H1 (cell line): ENCODE data around the gene BCL2. TPM values are rescaled to one million over a fixed set of nuclear protein-coding genes. Genes with fewer than 3 reads are reported as not detected.

Source experiments
- CTCF ChIA-PET: fragments of 300-600 bp; sonication (Branson Sonifier 250); formaldehyde crosslinking; loops from one replicate; lab custom pipeline; 2021; ENCODE audit not compliant: partially characterized antibody; lab: Charles Lee
- POLR2A ChIA-PET: fragments of 300-600 bp; sonication (Branson Sonifier 250); formaldehyde crosslinking; loops from one replicate; lab custom pipeline; 2021; ENCODE audit warnings: inconsistent platforms; ENCODE audit not compliant: partially characterized antibody; lab: Charles Lee
- DNase-seq, 2 experiments: peaks; one replicate each; pipeline versions ENCODE4 v3.0.0 to v3.0.0-alpha.2; 2010 to 2022; ENCODE audit warnings: low spot score in 2 of 2, low read depth in 1 of 2, mixed read lengths in 1 of 2
- FAIRE-seq: peaks from 2 replicates; lab custom pipeline; 2011; peaks lifted over from hg19 to GRCh38; lab: Jason Lieb, UNC
- H2AFZ ChIP-seq: 2 replicates; pipeline ENCODE4 v1.8.1; 2012; ENCODE audit warnings: low read length, inconsistent platforms
- H2AK5ac ChIP-seq: 2 replicates; pipeline ENCODE4 v1.6.1; 2013; ENCODE audit warnings: low read depth, low read length
- H2BK120ac ChIP-seq: replicated peaks from 2 replicates; pipeline ENCODE3; 2013; ENCODE audit warnings: low read depth, low read length, inconsistent platforms
- H2BK12ac ChIP-seq: 2 replicates; pipeline ENCODE4 v1.6.1; 2013; ENCODE audit warnings: low read depth, low read length
- H2BK15ac ChIP-seq: 2 replicates; pipeline ENCODE4 v1.6.1; 2013; ENCODE audit warnings: low read length
- H2BK20ac ChIP-seq: 2 replicates; pipeline ENCODE4 v1.6.1; 2013; ENCODE audit warnings: low read length
- H2BK5ac ChIP-seq: 2 replicates; pipeline ENCODE4 v1.6.1; 2013; ENCODE audit warnings: low read depth, low read length
- H3K14ac ChIP-seq: 2 replicates; pipeline ENCODE4 v1.6.1; 2013; ENCODE audit warnings: inconsistent platforms; ENCODE audit not compliant: insufficient read length
- H3K18ac ChIP-seq: 2 replicates; pipeline ENCODE4 v1.6.1; 2013; ENCODE audit warnings: low read length; ENCODE audit errors: extremely low read depth
- H3K23ac ChIP-seq: 2 replicates; pipeline ENCODE4 v1.6.1; 2013; ENCODE audit warnings: inconsistent platforms; ENCODE audit not compliant: insufficient read length
- H3K23me2 ChIP-seq: 2 replicates; pipeline ENCODE4 v1.6.1; 2013; ENCODE audit warnings: low read depth, low read length
- H3K27ac ChIP-seq: 2 replicates; pipeline ENCODE4 v1.6.1; 2011; ENCODE audit warnings: low read depth, low read length, inconsistent platforms
- H3K27me3 ChIP-seq, 4 experiments: replicated peaks in 1 of 4; 1 replicate in 1 of 4; 2 replicates in 3 of 4; pipeline versions ENCODE4 v1.6.1 to v1.8.1; 2011 to 2013; ENCODE audit warnings: low read length in 3 of 4, mild to moderate bottlenecking in 3 of 4, inconsistent platforms in 2 of 4, mixed read lengths in 2 of 4, moderate library complexity in 1 of 4; ENCODE audit not compliant: control insufficient read depth in 3 of 4, insufficient read depth in 3 of 4; ENCODE audit errors: extremely low read depth in 1 of 4
- H3K36me3 ChIP-seq, 4 experiments: 2 replicates each; pipeline versions ENCODE4 v1.6.1 to v1.8.1; 2011 to 2013; ENCODE audit warnings: mild to moderate bottlenecking in 4 of 4, low read length in 3 of 4, moderate library complexity in 2 of 4, control low read depth in 1 of 4, inconsistent platforms in 1 of 4; ENCODE audit not compliant: insufficient read depth in 4 of 4, control insufficient read depth in 2 of 4
- H3K4ac ChIP-seq: replicated peaks from 2 replicates; pipeline ENCODE3; 2013; ENCODE audit warnings: low read length, low read depth, mixed read lengths, inconsistent platforms; ENCODE audit not compliant: insufficient read length
- H3K4me1 ChIP-seq, 4 experiments: replicated peaks in 1 of 4; 1 replicate in 1 of 4; 2 replicates in 3 of 4; pipeline versions ENCODE4 v1.6.1 to v1.8.1; 2011 to 2013; ENCODE audit warnings: low read length in 3 of 4, inconsistent platforms in 2 of 4, mixed read lengths in 1 of 4; ENCODE audit not compliant: insufficient read depth in 4 of 4, control insufficient read depth in 3 of 4
- H3K4me2 ChIP-seq, 2 experiments: 2 replicates each; pipeline versions ENCODE4 v1.6.1 to v1.8.1; 2011 to 2013; ENCODE audit warnings: low read depth in 2 of 2, low read length in 2 of 2, control low read depth in 1 of 2, inconsistent platforms in 1 of 2, mild to moderate bottlenecking in 1 of 2; ENCODE audit not compliant: insufficient read depth in 1 of 2
- H3K4me3 ChIP-seq, 4 experiments: fragments of 200-600, 300-600 bp in 1 of 4; sonication (generic), shearing (Covaris generic), sonication (Bioruptor Twin) in 1 of 4; 2 replicates each; pipeline versions ENCODE4 v1.5.1 to v1.8.1; 2011 to 2016; ENCODE audit warnings: low read length in 4 of 4, low read depth in 3 of 4, control low read depth in 2 of 4, inconsistent platforms in 2 of 4, mild to moderate bottlenecking in 2 of 4, mixed read lengths in 1 of 4, moderate library complexity in 1 of 4; ENCODE audit not compliant: insufficient read depth in 2 of 4; ENCODE audit errors: extremely low read depth in 1 of 4
- H3K56ac ChIP-seq: replicated peaks from 2 replicates; pipeline ENCODE3; 2013; ENCODE audit warnings: low read depth, mild to moderate bottlenecking, mixed read lengths, low read length, inconsistent platforms; ENCODE audit not compliant: insufficient read length
- H3K79me1 ChIP-seq: 2 replicates; pipeline ENCODE4 v1.6.1; 2013; ENCODE audit warnings: low read depth, low read length, control low read depth
- H3K79me2 ChIP-seq, 2 experiments: 2 replicates each; pipeline versions ENCODE4 v1.6.1 to v1.8.1; 2012 to 2013; ENCODE audit warnings: low read length in 2 of 2, mild to moderate bottlenecking in 2 of 2, inconsistent platforms in 1 of 2; ENCODE audit not compliant: insufficient read depth in 2 of 2, control insufficient read depth in 1 of 2
- H3K9ac ChIP-seq, 4 experiments: replicated peaks in 1 of 4; 1 replicate in 1 of 4; 2 replicates in 3 of 4; pipeline versions ENCODE4 v1.6.1 to v1.8.1; 2011 to 2013; ENCODE audit warnings: low read depth in 3 of 4, low read length in 3 of 4, control low read depth in 2 of 4, mild to moderate bottlenecking in 2 of 4, moderate library complexity in 2 of 4, inconsistent platforms in 1 of 4; ENCODE audit errors: extremely low read depth in 1 of 4
- H3K9me3 ChIP-seq, 2 experiments: 2 replicates each; pipeline versions ENCODE4 v1.6.1 to v1.8.1; 2012 to 2013; ENCODE audit warnings: mild to moderate bottlenecking in 2 of 2, moderate library complexity in 2 of 2, control low read depth in 1 of 2, inconsistent platforms in 1 of 2, low read depth in 1 of 2, low read length in 1 of 2, mixed read lengths in 1 of 2; ENCODE audit not compliant: insufficient read depth in 2 of 2
- H4K20me1 ChIP-seq, 2 experiments: replicated peaks in 1 of 2; 2 replicates each; pipeline versions ENCODE3 to v1.8.1; 2011 to 2013; ENCODE audit warnings: inconsistent platforms in 2 of 2, low read length in 2 of 2, mild to moderate bottlenecking in 1 of 2; ENCODE audit not compliant: insufficient read depth in 2 of 2, control insufficient read depth in 1 of 2
- H4K5ac ChIP-seq: 2 replicates; pipeline ENCODE4 v1.6.1; 2013; ENCODE audit warnings: low read length, low read depth, mixed read lengths, inconsistent platforms; ENCODE audit not compliant: insufficient read length
- H4K8ac ChIP-seq: 2 replicates; pipeline ENCODE4 v1.8.0; 2013; ENCODE audit warnings: mild to moderate bottlenecking, moderate library complexity, low read length, inconsistent platforms; ENCODE audit not compliant: insufficient read depth; ENCODE audit errors: extremely low read depth
- H4K91ac ChIP-seq: replicated peaks from 2 replicates; pipeline ENCODE3; 2013; ENCODE audit warnings: low read length, mixed read lengths, inconsistent platforms; ENCODE audit not compliant: insufficient read length
- CTBP2 ChIP-seq: IDR thresholded peaks from 2 replicates; pipeline ENCODE4 v1.7.0; 2011; ENCODE audit warnings: borderline replicate concordance, mild to moderate bottlenecking, moderate library complexity, mixed read lengths, low read length; ENCODE audit not compliant: insufficient read depth, insufficient read length
- EGR1 ChIP-seq: IDR thresholded peaks from 2 replicates; pipeline ENCODE4 v1.6.1; 2011; ENCODE audit warnings: low read depth, low read length, borderline replicate concordance
- RFX5 ChIP-seq: IDR thresholded peaks from 2 replicates; pipeline ENCODE4 v1.6.1; 2011; ENCODE audit warnings: low read depth, low read length, improper control_type of control experiment, borderline replicate concordance
- SIX5 ChIP-seq: IDR thresholded peaks from 2 replicates; pipeline ENCODE4 v1.6.1; 2011; ENCODE audit warnings: mild to moderate bottlenecking, low read depth, low read length
- SP1 ChIP-seq: IDR thresholded peaks from 2 replicates; pipeline ENCODE4 v1.6.1; 2011; ENCODE audit warnings: low read depth, low read length
- WGBS, 2 experiments: shearing (Covaris generic) in 1 of 2; methylation state at CpG; one replicate each; pipeline versions ENCODE4 v1.1.6 to v1.1.7; 2013 to 2015; ENCODE audit warnings: low lambda C conversion rate in 2 of 2, mixed read lengths in 2 of 2, inconsistent platforms in 1 of 2, low coverage in 1 of 2, missing lambda C conversion rate in 1 of 2; ENCODE audit not compliant: insufficient replicate concordance in 2 of 2, insufficient coverage in 1 of 2, insufficient read length in 1 of 2; ENCODE audit errors: extremely low coverage in 1 of 2, missing lambda C conversion rate in 1 of 2; 5-methylcytosine and 5-hydroxymethylcytosine counted together
- polyA plus RNA-seq, 7 experiments: library from polyadenylated mRNA; depleted of rRNA in 3 of 7; stranded (reverse) in 5 of 7; unstranded in 2 of 7; fragments of >200 nt in 5 of 7; fragments of 200-250 nt in 2 of 7; gene quantifications; 1 replicate in 5 of 7; 2 replicates in 1 of 7; 4 replicates in 1 of 7; pipeline versions ENCODE4 v1.2.1 to v1.2.3, GENCODE V29; 2011 to 2013; ENCODE audit warnings: missing spikeins in 2 of 7, mixed read lengths in 2 of 7
- total RNA-seq: library from RNA; stranded (reverse); fragmentation: NEBNext Ultra II Directional; extraction: Animal tissue kit (Norgen Biotek cat#: 25700); gene quantifications from 2 replicates; pipeline ENCODE4 v1.2.1, GENCODE V29; 2021

BCL2 gene
- total and polyA plus RNA-seq, 2 of the 8 experiments (the other 6 are each of a cell fraction or from before 2014, with no cell fraction given) = 0.59 to 4.5 TPM

GRCh38 chr18:63192885-63193349 is 126.7 kb downstream of the BCL2 start:
- Histone ChIP-seq H3K27ac (no peak overlapping the region), H3K4me2 (no peak overlapping the region), H3K18ac (no peak overlapping the region), H3K79me1 (no peaks in the 10 kb centered on the region), H4K91ac (no peak overlapping the region), H3K23me2 (peaks cover under 1% of the 10 kb centered on the region), H3K79me2 (no peaks in the 10 kb centered on the region), H3K23ac (no peak overlapping the region), H2AK5ac (no peak overlapping the region), H3K14ac (no peak overlapping the region), H2BK120ac (no peak overlapping the region), H2BK12ac (no peak overlapping the region), H3K4ac (no peak overlapping the region), H3K9me3 (no peaks in the 10 kb centered on the region), H2BK5ac (no peak overlapping the region), H4K20me1 (no peaks in the 10 kb centered on the region), H3K9ac (no peak overlapping the region), H3K4me1 (no peaks in the 10 kb centered on the region; a peak in 1 of 7 replicates), H3K4me3 (no peak overlapping the region), H3K36me3 (no peaks in the 10 kb centered on the region), H4K8ac (no peak overlapping the region), H2BK15ac (no peak overlapping the region), H2AFZ (no peak overlapping the region), H4K5ac (no peak overlapping the region), H3K56ac (no peak overlapping the region), H3K27me3 (no peaks in the 10 kb centered on the region), H2BK20ac (no peak overlapping the region)
- ChIA-PET CTCF (interaction anchor here (0.9 to 1.3 kb wide), 2 partner anchors 27 to 115 kb away, joined by 3 to 4 read pairs; no protein-coding TSS in a partner anchor), POLR2A (no interaction called here)
- no peak for TF ChIP-seq SP1
- no peak for TF ChIP-seq SIX5
- TF ChIP-seq CTBP2 = no peak
- no peak for TF ChIP-seq RFX5
- no peak for TF ChIP-seq EGR1
- DNase-seq (no peak), FAIRE-seq (no peak)
- 90% methylated on average over 3 of the region's 3 CpGs; no CpG with 5 or more reads in 1 of the 2 experiments for WGBS, 2 experiments
